ENCODE data around the gene USP17L24.
"Not testable (repeated sequence)": the region's sequence is repeated elsewhere in the genome, so short reads cannot be mapped to it uniquely, and the experiment has no call there.

The USP17L24 gene

GRCh38 chr4:9324865-9325264, at the start of gene USP17L24:
Gene USP17L24 (plus strand): TSS chr4:9325165. CDS start chr4:9325165, 0 bp downstream.
- DNase-seq, result not testable (repeated sequence)

DNA sequence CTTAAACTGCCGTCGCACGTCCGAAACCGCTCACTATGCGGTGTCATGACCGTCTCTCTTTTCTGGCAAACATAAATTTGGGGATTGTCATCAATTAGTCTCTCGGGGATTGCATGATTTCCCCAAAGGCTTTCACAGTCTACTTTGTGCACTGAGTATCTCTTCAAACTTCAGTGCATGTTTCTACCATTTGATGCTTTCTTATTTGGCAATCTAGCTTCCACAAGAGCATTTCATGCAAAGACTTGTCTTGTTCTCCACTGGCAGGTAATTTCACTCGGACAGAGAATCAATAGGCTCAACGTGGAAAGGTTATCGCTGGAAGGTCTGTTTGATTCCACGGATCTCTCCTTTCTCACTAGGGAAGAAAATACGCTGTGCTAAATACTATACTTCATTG, 774 bp upstream of the USP17L24 start:
- DNase-seq, result not testable (repeated sequence)

- DNase-seq, result not testable (repeated sequence)
Observed at GRCh38 chr4:9329611-9330010, 4.6 kb downstream of the USP17L24 start, which contains the start of gene USP17L25. Gene USP17L25 (plus strand): TSS chr4:9329911. CDS start chr4:9329911, 0 bp downstream.

GRCh38 chr4:9334358-9334757, 9.4 kb downstream of the USP17L24 start, which contains the start of gene USP17L26:
Gene USP17L26 (plus strand): TSS chr4:9334658. CDS start chr4:9334658, 0 bp downstream.
- DNase-seq, result not testable (repeated sequence)

DNA sequence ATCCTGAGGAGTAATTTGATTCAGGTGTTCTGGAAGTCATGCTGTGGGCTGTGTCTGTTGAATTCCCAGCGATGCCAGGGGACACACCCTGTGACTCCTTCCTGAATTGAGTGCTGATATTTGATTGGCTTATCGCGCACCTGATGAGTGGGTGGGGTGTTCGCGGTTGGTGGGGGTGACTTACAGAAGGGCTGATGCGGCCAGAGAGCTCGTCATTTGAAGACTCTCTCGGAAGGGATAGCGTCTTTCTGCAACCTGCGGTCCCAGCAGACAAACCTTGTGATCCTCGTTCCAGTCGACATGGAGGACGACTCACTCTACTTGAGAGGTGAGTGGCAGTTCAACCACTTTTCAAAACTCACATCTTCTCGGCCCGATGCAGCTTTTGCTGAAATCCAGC, 14.1 kb downstream of the USP17L24 start, which contains the start of gene USP17L5:
Gene USP17L5 (plus strand): TSS at position 301 of the 400 bp plus-strand sequence. CDS start 0 bp downstream, at position 301.
- not testable (repeated sequence) for DNase-seq

DNA sequence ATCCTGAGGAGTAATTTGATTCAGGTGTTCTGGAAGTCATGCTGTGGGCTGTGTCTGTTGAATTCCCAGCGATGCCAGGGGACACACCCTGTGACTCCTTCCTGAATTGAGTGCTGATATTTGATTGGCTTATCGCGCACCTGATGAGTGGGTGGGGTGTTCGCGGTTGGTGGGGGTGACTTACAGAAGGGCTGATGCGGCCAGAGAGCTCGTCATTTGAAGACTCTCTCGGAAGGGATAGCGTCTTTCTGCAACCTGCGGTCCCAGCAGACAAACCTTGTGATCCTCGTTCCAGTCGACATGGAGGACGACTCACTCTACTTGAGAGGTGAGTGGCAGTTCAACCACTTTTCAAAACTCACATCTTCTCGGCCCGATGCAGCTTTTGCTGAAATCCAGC, 18.9 kb downstream of the USP17L24 start, which contains the start of gene USP17L27:
Gene USP17L27 (plus strand): TSS at position 301 of the 400 bp plus-strand sequence. CDS start 0 bp downstream, at position 301.
- not testable (repeated sequence) for DNase-seq

- not testable (repeated sequence) for DNase-seq
Observed at GRCh38 chr4:9348593-9348992, 23.6 kb downstream of the USP17L24 start, which contains the start of gene USP17L28. Gene USP17L28 (plus strand): TSS chr4:9348893. CDS start chr4:9348893, 0 bp downstream.

DNA sequence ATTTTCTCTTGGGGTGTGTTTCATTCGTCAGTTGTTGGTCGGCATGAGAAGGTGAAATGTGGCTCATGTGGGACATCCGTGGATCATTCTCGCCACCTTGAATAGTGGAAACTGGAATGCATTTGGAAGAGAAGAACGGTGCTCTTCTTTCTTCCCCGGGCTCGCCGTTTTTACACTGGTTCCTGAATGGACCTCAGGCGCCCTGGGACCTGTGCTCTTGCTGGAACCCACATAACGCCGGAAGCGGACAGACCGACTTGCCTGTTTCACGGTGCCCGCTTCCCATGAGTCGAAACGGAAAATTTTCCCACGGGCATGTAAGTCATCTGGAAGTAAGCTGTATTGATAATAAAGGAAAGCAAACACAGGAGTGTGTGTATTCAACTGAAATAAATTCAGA, 25.9 kb downstream of the USP17L24 start:
- DNase-seq, result not testable (repeated sequence)

DNA sequence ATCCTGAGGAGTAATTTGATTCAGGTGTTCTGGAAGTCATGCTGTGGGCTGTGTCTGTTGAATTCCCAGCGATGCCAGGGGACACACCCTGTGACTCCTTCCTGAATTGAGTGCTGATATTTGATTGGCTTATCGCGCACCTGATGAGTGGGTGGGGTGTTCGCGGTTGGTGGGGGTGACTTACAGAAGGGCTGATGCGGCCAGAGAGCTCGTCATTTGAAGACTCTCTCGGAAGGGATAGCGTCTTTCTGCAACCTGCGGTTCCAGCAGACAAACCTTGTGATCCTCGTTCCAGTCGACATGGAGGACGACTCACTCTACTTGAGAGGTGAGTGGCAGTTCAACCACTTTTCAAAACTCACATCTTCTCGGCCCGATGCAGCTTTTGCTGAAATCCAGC, 28.4 kb downstream of the USP17L24 start, which contains the start of gene USP17L29:
Gene USP17L29 (plus strand): TSS at position 301 of the 400 bp plus-strand sequence. CDS start 0 bp downstream, at position 301.
- DNase-seq, result not testable (repeated sequence)

DNA sequence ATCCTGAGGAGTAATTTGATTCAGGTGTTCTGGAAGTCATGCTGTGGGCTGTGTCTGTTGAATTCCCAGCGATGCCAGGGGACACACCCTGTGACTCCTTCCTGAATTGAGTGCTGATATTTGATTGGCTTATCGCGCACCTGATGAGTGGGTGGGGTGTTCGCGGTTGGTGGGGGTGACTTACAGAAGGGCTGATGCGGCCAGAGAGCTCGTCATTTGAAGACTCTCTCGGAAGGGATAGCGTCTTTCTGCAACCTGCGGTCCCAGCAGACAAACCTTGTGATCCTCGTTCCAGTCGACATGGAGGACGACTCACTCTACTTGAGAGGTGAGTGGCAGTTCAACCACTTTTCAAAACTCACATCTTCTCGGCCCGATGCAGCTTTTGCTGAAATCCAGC, 37.9 kb downstream of the USP17L24 start, which contains the start of gene USP17L30:
Gene USP17L30 (plus strand): TSS at position 301 of the 400 bp plus-strand sequence. CDS start 0 bp downstream, at position 301.
- DNase-seq, result not testable (repeated sequence)
